Thoracic aorta (tissue), 2 donors: ENCODE results near the gene IQSEC1. TPM values are rescaled to one million over a fixed set of nuclear protein-coding genes. Genes with fewer than 3 reads are reported as not detected.

ENCODE experiments used
- ATAC-seq: fragments of 150-250 bp; one replicate; pipeline ENCODE4 v1.8.0; 2017; ENCODE audit warnings: low read depth; ENCODE audit not compliant: insufficient number of reproducible peaks, low FRiP score
- DNase-seq: peaks from one replicate; pipeline ENCODE4 v3.0.0-alpha.2; 2020; ENCODE audit warnings: low spot score
- H3K27ac ChIP-seq, 2 donors: fragments of 200-600 bp; sonication (generic); 1 replicate in 1 of 2; 2 replicates in 1 of 2; pipeline ENCODE4 v1.5.1; 2016; ENCODE audit warnings: mild to moderate bottlenecking in 2 of 2, moderate library complexity in 2 of 2
- H3K27me3 ChIP-seq: fragments of 200-600 bp; sonication (generic); replicated peaks from 2 replicates; pipeline ENCODE4 v1.6.0; 2016; ENCODE audit warnings: mild to moderate bottlenecking; ENCODE audit not compliant: insufficient read depth
- H3K36me3 ChIP-seq: fragments of 200-600 bp; sonication (generic); one replicate; pipeline ENCODE4 v1.5.1; 2016
- H3K4me1 ChIP-seq, 2 donors: fragments of 200-600 bp; sonication (generic); 1 replicate in 1 of 2; 2 replicates in 1 of 2; pipeline versions ENCODE4 v1.5.1 to v1.6.0; 2016; ENCODE audit warnings: low read depth in 2 of 2, mild to moderate bottlenecking in 1 of 2; ENCODE audit not compliant: control insufficient read depth in 1 of 2
- H3K4me3 ChIP-seq: fragments of 200-600 bp; sonication (generic); 2 replicates; pipeline ENCODE4 v1.5.1; 2016; ENCODE audit warnings: mild to moderate bottlenecking
- H3K9me3 ChIP-seq: fragments of 200-600 bp; sonication (generic); 2 replicates; pipeline ENCODE4 v1.5.1; 2016
- CTCF ChIP-seq: fragments of 200-600 bp; sonication (generic); IDR thresholded peaks from one replicate; pipeline ENCODE4 v1.5.1; 2019; ENCODE audit warnings: antibody characterized with exemption
- total RNA-seq, 2 donors: library from RNA; depleted of rRNA; stranded (reverse); fragments of >200 nt; gene quantifications; one replicate each; pipeline versions ENCODE4 v1.1.0 to v1.2.3, GENCODE V29; 2016

Gene IQSEC1
- total RNA-seq, 2 donors from 2014 or later, result 93.6 to 121 TPM

- no peak overlapping the region for H3K4me3 ChIP-seq
- TF ChIP-seq CTCF, result no peak
- DNase-seq (no peak), ATAC-seq (no peak)
- H3K27me3 ChIP-seq, result no peaks in the 10 kb centered on the region
- H3K4me1 ChIP-seq, result no peaks in the 10 kb centered on the region
- no peaks in the 10 kb centered on the region for H3K36me3 ChIP-seq
- no peak overlapping the region for H3K27ac ChIP-seq
- H3K9me3 ChIP-seq, result no peaks in the 10 kb centered on the region
These were observed 7.0 kb downstream of the IQSEC1 start for GRCh38 chr3:13066236-13066635.

- Histone ChIP-seq H3K4me1 (no peaks in the 10 kb centered on the region), H3K36me3 (no peaks in the 10 kb centered on the region), H3K9me3 (no peaks in the 10 kb centered on the region), H3K4me3 (no peak overlapping the region), H3K27ac (no peak overlapping the region), H3K27me3 (no peaks in the 10 kb centered on the region)
- no peak for ATAC-seq
- no peak for DNase-seq
- no peak for TF ChIP-seq CTCF
These were observed 7.5 kb downstream of the IQSEC1 start for GRCh38 chr3:13065727-13066126.

- no peaks in the 10 kb centered on the region for H3K9me3 ChIP-seq
- TF ChIP-seq CTCF, result no peak
- H3K27ac ChIP-seq, result no peak overlapping the region
- ATAC-seq, result no peak
- H3K4me3 ChIP-seq, result no peak overlapping the region
- no peak for DNase-seq
- H3K27me3 ChIP-seq, result no peaks in the 10 kb centered on the region
- no peaks in the 10 kb centered on the region for H3K4me1 ChIP-seq
- no peaks in the 10 kb centered on the region for H3K36me3 ChIP-seq
These were observed 8.3 kb downstream of the IQSEC1 start for GRCh38 chr3:13064964-13065363.

GRCh38 chr3:13064159-13064868 lies 8.9 kb downstream of the IQSEC1 start:
- no peak for DNase-seq
- Histone ChIP-seq H3K4me1 (no peaks in the 10 kb centered on the region), H3K4me3 (no peak overlapping the region), H3K36me3 (no peaks in the 10 kb centered on the region), H3K9me3 (no peaks in the 10 kb centered on the region), H3K27me3 (no peaks in the 10 kb centered on the region), H3K27ac (no peak overlapping the region)
- ATAC-seq, result no peak
- TF ChIP-seq CTCF, result no peak

- Histone ChIP-seq H3K36me3 (no peaks in the 10 kb centered on the region), H3K27ac (no peak overlapping the region), H3K4me1 (no peaks in the 10 kb centered on the region), H3K4me3 (no peak overlapping the region), H3K27me3 (no peaks in the 10 kb centered on the region), H3K9me3 (no peaks in the 10 kb centered on the region)
- no peak for ATAC-seq
- TF ChIP-seq CTCF, result no peak
- DNase-seq, result no peak
These were observed 10.0 kb downstream of the IQSEC1 start for GRCh38 chr3:13063225-13063624.
